ENCODE results near the gene MVB12A.
A peak's percentile ranks its signal among the peaks of the same experiment; 100 is the strongest.

The MVB12A gene

DNA sequence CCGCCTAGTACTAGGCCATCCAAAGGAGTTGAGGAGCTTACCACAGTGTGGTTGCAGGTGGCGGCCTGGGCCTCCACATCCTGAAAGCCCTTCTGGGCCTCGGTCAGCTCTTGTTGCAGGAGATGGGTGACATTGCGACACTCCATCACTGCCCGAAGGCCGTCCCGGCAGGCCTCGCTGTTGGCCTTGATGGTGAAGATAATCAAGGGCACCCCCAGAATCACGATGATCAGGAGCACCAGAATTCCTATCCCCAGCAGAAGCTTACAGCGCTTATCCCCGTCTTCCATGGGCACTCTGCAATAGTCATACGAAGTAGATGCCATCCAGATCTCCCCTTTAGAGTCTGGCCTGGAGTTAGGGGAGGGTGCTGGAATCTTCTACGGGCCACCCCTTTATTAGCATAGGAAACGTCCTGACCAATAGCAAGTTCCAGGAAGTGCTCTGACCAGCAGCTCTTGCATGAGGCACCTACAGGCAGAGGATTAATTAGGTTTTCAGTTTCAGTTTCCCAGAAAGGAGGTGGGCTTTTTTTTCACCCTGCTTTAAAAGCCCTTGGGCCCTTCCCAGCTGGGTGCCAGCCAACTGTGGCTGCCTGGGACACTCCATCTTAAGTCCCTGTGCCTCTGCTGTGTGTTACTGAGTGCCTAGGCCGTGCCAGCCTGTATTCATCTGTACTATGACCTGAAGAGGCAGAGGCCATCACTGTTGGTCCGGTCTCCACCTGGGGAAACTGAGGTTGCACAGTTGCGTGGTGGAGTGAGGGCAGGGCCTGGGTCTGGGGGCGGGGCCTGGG is 14.4 kb upstream of the MVB12A start, which contains the start of gene BST2:
BST2 (minus strand) TSS at position 381 of the 796 bp plus-strand sequence; CDS start at position 326, 55 bp downstream.
- peak; percentile 68 for DNase-seq

GRCh38 chr19:17406046-17406886 is 13.6 kb upstream of the MVB12A start:
- DNase-seq: no peak

- DNase-seq: no peak
These were observed 13.0 kb upstream of the MVB12A start for GRCh38 chr19:17406887-17407196.

- no peak for DNase-seq
These were observed 9.9 kb upstream of the MVB12A start for GRCh38 chr19:17409990-17410389.

- no peak for DNase-seq
These were observed 8.0 kb upstream of the MVB12A start for GRCh38 chr19:17411801-17412200.

GRCh38 chr19:17414097-17414496 is 5.8 kb upstream of the MVB12A start:
- DNase-seq: no peak

DNA sequence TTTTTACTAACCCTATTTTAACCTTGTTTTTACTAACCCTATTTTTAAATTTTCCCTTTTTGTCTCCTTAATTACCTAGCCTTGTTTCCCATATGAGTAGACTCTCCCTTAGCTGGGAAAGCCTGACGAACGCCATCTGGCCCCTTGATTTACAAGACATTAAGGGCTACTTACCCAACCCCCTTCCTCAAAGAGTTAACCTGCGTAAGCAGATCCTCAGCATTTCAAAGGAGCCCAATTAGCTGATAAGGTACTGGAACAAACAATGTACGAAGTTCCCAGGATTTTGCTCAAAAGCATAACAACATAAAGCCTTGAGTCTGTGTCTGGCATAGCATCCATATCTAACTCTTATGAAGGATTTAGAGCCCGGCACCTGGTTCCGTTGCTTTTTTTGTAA is 4.7 kb upstream of the MVB12A start:
- no peak for DNase-seq

DNA sequence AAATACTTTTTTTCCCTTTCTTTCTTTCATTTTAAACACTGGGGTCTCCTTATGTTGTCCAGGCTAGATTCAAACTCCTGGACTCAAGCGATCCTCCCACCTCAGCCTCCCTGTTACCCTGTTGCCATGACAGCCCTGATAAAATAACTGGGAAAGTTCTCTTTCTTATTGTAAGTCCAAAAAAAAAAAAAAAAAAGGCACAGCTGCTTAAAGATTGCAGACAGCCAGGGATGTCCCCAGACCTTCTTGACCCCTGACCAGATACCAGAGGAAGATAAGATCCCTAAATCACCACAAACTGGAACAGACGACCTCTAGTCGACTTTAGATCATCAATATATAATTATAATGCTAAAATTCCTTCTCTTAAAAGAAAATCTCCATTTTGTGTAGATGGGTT is 1.1 kb upstream of the MVB12A start:
- no peak for DNase-seq

DNA sequence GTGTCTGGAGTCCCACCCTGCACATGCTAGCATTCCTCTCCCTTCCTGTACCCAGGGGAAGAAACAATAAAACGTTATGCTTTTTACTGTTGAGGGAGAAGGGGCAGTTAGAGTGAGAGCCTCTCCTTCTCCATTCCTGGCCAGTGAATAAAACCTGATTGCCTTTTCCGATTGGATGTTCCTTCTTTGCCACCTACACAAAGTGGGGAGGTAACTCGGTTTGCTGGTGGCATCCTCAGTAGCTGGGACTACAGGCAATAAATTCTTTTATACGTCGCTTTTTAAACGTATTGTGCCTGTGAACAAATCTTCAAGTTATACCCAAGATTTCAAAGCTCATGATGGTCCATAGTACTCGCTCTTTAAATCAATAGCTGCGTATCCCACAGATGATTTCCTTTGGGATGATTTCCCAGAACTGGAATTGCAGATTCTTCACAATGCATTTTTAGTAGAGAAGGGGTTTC is 660 bp upstream of the MVB12A start:
- DNase-seq: no peak

DNA sequence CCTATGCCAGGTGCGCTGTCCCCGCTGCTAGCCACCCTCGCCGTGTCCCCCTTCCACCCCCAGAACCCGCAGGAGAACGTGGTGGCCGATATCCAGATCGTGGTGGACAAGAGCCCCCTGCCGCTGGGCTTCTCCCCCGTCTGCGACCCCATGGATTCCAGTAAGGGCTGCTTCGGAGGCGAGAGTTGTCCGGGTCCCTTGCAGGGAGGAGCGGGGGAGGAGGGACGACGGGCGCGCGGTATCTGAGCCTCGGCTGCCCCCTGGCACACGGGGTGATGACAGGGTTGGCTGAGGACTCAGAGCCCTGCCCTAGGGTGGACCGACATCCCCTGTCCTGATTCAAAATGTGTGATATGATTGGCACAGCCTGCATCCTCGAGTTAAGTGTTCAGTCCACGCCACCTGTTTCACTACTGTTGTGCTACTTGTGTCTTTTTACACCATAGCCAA is 653 bp downstream of the MVB12A start:
- DNase-seq: no peak

DNA sequence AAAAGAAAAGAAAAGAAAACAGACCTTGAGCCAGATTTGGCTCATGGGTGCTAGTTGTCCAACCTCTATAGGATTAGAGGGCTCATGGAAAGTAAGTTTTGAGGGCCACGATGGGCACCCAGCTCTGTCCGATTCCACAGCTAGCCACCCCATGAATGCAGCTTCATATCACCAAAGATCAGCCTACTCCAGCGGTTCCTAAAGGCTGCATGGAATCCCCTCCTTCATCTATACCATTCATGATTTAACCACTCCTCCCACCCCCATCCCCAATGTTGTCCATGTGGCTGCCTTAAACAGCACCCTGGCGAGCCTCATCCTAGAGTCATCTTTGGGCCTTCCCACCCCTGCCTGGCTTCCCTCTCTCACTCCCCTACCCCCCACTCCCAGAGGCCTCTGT is 2.1 kb downstream of the MVB12A start:
- DNase-seq: no peak

DNA sequence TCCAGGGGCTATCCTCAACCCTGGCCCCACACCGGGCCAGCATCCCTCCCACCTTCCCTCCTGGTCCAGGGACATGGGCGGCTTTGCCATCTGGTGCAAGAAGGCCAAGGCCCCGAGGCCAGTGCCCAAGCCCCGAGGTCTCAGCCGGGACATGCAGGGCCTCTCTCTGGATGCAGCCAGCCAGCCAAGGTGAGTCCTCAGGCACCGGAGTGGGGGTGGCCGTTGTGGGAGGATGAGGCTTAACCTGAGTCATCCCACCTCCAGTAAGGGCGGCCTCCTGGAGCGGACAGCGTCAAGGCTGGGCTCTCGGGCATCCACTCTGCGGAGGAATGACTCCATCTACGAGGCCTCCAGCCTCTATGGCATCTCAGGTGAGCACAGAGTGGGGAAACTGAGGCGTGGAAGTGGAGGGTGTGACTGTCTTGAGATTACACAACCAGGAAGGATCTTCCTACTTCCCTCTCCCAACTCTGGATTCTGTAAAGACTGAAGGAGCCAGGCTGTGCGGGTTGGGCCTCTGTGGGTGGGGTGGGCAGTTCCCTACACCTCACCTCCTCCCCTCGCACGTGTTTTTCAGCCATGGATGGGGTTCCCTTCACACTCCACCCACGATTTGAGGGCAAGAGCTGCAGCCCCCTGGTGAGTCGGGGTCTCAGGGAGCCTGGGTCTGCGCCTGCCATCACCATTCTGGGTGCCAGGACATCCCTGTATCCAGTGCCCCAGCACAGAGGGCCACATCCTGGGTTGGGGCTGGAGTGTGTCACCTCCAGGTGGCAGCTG is 3.8 kb downstream of the MVB12A start:
- no peak for DNase-seq

- no peak for DNase-seq
These were observed 5.0 kb downstream of the MVB12A start for GRCh38 chr19:17424743-17425365.

GRCh38 chr19:17429641-17430113 is 9.8 kb downstream of the MVB12A start:
- DNase-seq: no peak

GRCh38 chr19:17431417-17431816 is 11.6 kb downstream of the MVB12A start:
- DNase-seq: no peak

DNA sequence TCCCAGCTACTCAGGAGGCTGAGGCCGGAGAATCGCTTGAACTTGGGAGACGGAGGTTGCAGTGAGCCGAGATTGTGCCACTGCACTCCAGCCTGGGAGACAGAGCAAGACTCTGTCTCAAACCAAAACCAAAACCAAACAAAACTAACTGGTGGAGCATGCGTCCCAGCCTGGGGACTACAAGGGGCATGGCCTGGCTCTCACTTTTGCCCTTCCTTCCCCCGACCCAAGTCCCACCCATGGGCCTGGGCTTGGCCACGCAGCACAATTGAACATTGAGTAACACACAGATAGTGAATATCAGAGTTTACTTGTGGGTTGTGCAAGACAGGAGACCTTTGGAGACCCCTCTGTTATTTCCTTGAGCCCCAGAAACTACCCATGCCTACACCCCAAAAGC is 15.4 kb downstream of the MVB12A start:
- DNase-seq: no peak

- no peak for DNase-seq
These were observed 16.4 kb downstream of the MVB12A start for GRCh38 chr19:17436094-17436873.

GRCh38 chr19:17436874-17437267 is 17.0 kb downstream of the MVB12A start:
- DNase-seq: no peak

GRCh38 chr19:17441241-17442021 is 21.6 kb downstream of the MVB12A start:
- no peak for DNase-seq

DNA sequence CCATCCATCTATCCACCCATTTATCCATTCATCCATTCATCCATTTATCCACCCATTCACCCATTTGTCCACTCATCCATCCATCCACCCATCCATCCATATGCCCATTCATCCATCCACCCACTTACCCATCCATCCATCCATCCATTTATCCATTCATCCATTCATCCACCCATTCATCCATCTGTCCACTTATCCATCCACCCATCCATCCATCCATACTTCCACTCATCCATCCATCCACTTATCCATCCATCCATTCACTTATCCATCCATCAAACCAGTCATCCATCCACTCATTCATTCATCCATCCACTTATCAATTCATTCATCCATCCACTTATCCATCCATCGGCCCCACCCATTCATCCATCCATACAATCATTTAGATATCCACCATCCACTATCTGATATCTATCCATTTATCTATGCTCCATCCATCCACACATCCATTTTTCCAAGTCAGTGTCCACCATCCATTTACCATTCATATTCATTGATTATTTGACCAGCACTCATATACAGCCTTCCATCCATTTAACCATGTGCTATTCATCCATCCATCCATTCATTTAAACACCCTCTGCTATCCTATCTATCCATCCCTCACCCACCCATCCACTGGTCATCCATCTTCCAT is 25.8 kb downstream of the MVB12A start:
- no peak for DNase-seq
